ENCODE measurements around the gene SLC1A3.

DNA sequence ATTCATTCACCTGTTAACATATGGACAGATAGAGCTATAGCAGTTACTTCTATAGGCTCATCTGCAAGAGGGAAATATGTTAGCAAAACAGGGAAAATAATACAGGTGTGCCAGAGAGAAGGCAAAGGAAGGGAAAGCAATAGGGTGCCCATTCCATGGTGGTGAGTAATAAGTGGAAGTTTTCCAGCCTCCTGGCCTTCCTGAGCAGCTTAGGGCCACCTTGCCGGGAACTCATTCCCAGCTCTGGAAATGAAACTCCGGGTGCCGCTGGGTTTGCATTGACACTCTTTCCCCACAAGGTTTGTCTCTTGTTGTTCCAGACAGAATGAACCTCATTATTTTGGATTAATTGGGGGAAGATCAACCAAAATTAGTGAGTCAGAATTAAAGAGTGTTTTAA is 58.4 kb downstream of the SLC1A3 start:
- TF ChIP-seq, protein P1, sequence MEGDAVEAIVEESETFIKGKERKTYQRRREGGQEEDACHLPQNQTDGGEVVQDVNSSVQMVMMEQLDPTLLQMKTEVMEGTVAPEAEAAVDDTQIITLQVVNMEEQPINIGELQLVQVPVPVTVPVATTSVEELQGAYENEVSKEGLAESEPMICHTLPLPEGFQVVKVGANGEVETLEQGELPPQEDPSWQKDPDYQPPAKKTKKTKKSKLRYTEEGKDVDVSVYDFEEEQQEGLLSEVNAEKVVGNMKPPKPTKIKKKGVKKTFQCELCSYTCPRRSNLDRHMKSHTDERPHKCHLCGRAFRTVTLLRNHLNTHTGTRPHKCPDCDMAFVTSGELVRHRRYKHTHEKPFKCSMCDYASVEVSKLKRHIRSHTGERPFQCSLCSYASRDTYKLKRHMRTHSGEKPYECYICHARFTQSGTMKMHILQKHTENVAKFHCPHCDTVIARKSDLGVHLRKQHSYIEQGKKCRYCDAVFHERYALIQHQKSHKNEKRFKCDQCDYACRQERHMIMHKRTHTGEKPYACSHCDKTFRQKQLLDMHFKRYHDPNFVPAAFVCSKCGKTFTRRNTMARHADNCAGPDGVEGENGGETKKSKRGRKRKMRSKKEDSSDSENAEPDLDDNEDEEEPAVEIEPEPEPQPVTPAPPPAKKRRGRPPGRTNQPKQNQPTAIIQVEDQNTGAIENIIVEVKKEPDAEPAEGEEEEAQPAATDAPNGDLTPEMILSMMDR (conservative IDR thresholded peaks at IDR 0.05; ENCODE audit: low read depth, low read length): no peak
- TF ChIP-seq POLR2A (IDR thresholded peaks at IDR 0.05; ENCODE audit: low read depth, low read length) (no peak), FOS (IDR thresholded peaks at IDR 0.05; ENCODE audit: low read depth, low read length) (no peak), CEBPB (IDR thresholded peaks at IDR 0.05; ENCODE audit: low read depth, low read length) (no peak), MXI1 (IDR thresholded peaks at IDR 0.05; ENCODE audit: borderline replicate concordance, low read depth, low read length) (no peak), NFE2L2 (IDR thresholded peaks at IDR 0.05; ENCODE audit: low read depth, low read length) (no peak), BHLHE40 (IDR thresholded peaks at IDR 0.05; ENCODE audit: low read depth, low read length) (no peak), RAD21 (IDR thresholded peaks at IDR 0.05; ENCODE audit: low read length) (no peak)
- TF ChIP-seq, protein P2, sequence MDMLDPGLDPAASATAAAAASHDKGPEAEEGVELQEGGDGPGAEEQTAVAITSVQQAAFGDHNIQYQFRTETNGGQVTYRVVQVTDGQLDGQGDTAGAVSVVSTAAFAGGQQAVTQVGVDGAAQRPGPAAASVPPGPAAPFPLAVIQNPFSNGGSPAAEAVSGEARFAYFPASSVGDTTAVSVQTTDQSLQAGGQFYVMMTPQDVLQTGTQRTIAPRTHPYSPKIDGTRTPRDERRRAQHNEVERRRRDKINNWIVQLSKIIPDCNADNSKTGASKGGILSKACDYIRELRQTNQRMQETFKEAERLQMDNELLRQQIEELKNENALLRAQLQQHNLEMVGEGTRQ (IDR thresholded peaks at IDR 0.05; ENCODE audit: low read depth, low read length): no peak
